ENCODE data around the gene NBPF1. TPM values are rescaled to one million over a fixed set of nuclear protein-coding genes. Genes with fewer than 3 reads are reported as not detected.
"Not testable (repeated sequence)": the region's sequence is repeated elsewhere in the genome, so short reads cannot be mapped to it uniquely, and the experiment has no call there.

The NBPF1 gene
- total RNA-seq, 1 donor from 2014 or later: 50.6 TPM

DNA sequence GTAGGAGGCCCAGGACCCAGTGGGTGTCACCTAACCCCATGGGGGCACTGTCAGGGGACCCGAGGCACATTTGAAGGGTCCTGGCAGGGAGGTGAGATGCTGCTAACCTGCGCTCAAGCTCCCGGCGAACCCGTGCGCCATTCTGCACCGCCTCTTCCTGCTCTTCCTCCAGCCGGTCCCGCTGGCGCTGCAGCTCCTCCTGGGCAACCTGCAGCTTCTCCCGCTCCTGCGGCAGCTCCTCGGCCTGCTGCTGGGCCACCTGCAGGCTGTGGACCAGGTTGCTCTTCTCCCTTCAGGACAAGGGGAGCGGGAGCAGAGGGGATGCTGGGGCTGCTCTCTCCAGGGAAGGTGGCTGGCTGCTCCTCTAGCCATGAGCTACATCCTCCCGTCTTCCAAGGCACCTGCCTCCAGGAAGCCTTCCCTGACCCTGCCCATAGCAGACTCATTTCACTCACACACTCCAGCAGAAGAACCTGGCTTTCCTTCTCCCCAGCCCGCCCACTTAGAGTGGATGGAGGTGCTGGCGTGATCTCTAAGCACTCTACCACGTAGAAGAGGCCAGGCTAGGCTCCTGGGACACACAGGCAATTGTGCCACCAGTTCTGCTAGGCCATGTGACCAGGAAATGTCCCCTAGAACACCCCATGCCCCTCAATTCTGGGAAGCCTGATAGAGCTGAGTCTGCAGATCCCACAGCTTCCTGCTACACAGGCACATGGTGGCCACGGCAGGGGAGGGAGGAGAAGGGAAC lies 15.2 kb upstream of the NBPF1 start:
- DNase-seq (ENCODE audit: low read depth): no peak
- TF ChIP-seq, protein P1, sequence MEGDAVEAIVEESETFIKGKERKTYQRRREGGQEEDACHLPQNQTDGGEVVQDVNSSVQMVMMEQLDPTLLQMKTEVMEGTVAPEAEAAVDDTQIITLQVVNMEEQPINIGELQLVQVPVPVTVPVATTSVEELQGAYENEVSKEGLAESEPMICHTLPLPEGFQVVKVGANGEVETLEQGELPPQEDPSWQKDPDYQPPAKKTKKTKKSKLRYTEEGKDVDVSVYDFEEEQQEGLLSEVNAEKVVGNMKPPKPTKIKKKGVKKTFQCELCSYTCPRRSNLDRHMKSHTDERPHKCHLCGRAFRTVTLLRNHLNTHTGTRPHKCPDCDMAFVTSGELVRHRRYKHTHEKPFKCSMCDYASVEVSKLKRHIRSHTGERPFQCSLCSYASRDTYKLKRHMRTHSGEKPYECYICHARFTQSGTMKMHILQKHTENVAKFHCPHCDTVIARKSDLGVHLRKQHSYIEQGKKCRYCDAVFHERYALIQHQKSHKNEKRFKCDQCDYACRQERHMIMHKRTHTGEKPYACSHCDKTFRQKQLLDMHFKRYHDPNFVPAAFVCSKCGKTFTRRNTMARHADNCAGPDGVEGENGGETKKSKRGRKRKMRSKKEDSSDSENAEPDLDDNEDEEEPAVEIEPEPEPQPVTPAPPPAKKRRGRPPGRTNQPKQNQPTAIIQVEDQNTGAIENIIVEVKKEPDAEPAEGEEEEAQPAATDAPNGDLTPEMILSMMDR (IDR thresholded peaks at IDR 0.05; ENCODE audit: insufficient read depth, low read length, poor library complexity, severe bottlenecking): no peak
- H3K36me3 ChIP-seq (ENCODE audit: control insufficient read depth, insufficient read depth, low read length): peaks cover 15% of the 10 kb centered on the region
- H3K27me3 ChIP-seq (ENCODE audit: control insufficient read depth, insufficient read depth, low read length): no peaks in the 10 kb centered on the region
- H3K4me3 ChIP-seq (ENCODE audit: low read depth, low read length): no peak overlapping the region

DNA sequence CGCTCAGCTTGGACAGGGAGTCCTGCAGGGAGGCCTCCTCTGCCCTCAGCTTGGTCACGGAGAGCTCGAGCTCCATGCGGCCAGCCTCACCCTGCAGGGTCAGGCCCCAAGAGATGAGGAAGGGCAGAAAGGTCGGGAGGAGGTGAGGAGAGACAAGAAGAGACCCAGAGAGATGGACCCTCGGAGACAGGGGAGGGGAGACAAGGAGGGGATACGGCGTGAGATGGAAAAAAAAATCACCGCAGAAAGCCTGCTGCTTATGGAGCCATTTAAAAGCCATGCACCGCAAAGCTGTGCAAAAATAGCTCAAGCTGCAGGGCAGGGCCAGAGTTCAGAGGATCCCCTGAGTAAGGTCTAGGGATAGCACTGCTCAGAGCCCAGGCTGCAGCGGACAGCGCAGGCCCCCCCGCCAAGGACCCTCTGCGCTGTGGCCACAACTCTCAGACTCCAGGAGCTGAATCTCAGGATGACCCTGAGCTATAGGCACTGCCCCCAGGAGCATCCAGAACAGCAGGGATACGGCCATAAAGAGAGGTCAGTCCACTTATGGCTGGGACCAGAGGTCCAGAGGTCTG lies 13.1 kb upstream of the NBPF1 start:
- not testable (repeated sequence) for H3K4me3 ChIP-seq (ENCODE audit: low read depth, low read length); DNase-seq (ENCODE audit: low read depth); H3K36me3 ChIP-seq (ENCODE audit: control insufficient read depth, insufficient read depth, low read length); H3K27me3 ChIP-seq (ENCODE audit: control insufficient read depth, insufficient read depth, low read length)

DNA sequence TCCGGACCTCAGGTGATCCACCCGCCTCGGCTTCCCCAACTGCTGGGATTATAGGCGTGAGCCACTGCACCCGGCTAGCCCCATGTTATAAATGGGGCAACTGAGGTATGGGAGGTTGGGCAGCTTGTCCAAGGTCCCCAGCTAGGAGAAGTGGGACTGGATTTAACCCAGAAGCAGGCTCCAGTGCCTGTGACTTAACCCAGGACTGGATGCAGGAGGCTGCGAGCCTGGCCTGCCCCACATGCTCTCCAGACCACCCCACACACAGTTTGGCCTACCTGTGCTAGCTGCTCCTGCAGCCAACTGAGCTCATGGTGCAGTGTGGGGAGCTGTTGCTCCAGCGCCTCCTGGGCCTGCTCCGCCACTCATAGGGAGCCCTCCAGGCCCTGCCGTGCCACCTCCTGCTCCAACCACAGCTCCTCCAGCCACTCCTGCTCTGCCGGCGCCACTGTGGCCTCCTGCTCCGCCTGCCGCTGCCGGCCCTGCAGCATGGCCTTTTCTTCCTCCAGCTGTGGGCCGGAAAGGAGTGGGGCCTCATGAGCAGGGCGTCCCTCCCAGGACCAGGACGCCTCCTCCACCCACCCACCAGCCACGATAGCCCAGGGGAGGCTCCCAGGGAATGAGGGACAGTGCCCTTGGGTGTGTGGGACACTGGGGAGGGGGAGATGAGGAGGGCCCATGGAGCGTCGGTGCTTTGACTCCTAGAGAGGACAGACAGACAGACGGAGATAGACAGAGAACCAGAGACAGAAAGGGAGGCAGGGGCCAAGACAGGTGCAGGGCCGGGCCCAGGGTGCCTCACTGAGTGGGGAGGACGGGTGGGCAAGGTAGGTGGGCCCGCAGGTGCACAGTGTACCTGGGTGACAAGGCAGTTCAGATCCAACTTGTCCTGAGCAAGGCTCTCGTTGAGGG lies 12.4 kb upstream of the NBPF1 start:
- H3K36me3 ChIP-seq (ENCODE audit: control insufficient read depth, insufficient read depth, low read length): peaks cover 8% of the 10 kb centered on the region
- H3K27me3 ChIP-seq (ENCODE audit: control insufficient read depth, insufficient read depth, low read length): no peaks in the 10 kb centered on the region
- DNase-seq (ENCODE audit: low read depth): no peak
- H3K4me3 ChIP-seq (ENCODE audit: low read depth, low read length): no peak overlapping the region
- TF ChIP-seq, protein P1 (IDR thresholded peaks at IDR 0.05; ENCODE audit: insufficient read depth, low read length, poor library complexity, severe bottlenecking): no peak

DNA sequence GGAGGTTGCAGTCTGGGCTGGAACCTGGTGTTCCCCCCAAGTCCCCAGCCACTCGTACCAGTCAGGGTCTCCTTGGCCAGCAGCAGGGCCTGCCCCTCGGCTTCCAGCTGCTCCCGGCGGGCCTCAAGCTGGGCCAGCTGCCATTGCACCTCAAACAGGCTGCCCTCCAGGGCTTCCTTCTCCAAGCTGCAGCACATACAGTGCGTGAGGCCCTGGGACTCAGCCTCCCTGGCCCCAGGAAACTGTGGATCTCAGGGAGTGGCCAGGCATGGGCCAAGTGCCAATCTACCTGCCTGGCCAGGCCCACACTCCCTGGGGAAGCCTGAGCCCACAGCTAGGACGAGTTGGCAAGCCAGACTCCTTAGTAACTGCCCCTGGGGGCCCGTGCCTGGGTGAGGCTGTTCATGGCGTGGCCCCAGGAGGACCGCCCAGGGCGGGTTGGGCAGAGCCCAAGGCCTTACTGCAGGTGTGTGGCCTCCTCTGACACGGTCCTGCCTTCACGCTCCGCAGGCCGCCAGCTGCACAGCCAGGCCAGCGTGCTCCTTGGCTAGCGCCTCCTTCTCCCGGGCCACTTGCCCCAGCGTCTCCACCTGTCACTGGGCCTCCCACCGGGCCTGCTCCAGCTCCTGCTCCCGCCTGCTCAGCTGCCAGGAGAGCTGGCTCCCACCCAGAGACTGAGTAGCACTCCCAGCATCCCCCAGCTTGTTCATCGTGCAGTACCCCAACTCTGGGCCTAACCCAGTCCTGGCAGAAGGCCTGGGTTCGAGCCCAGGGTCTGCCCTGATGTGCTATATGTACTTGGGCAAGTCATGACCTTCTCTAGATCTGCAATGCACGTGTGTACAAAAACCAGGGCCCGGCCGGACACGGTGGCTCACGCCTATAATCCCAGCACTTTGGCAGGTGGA lies 10.7 kb upstream of the NBPF1 start:
- H3K27me3 ChIP-seq (ENCODE audit: control insufficient read depth, insufficient read depth, low read length); H3K36me3 ChIP-seq (ENCODE audit: control insufficient read depth, insufficient read depth, low read length); H3K4me3 ChIP-seq (ENCODE audit: low read depth, low read length); DNase-seq (ENCODE audit: low read depth): not testable (repeated sequence)

DNA sequence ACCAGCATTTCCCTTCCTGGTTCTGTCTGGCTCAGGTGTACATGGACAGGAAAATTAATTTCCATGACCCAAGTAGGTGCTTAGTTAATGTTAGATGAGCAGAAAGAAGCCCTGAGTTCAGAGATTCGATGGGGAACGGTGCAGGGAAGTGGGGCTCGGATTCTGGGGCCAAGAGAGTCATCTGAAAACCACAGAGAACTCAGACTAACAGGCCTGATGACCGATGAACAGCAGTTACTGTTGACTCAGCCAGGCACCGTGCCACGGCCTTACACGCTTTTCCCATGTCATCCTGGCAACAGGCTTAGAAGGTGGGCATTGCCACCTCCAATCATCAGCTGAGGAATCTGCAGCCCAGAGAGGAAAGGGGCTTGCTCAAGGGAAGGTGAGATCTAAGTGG lies 10.0 kb upstream of the NBPF1 start:
- not testable (repeated sequence) for H3K36me3 ChIP-seq (ENCODE audit: control insufficient read depth, insufficient read depth, low read length); H3K4me3 ChIP-seq (ENCODE audit: low read depth, low read length); DNase-seq (ENCODE audit: low read depth); H3K27me3 ChIP-seq (ENCODE audit: control insufficient read depth, insufficient read depth, low read length)

DNA sequence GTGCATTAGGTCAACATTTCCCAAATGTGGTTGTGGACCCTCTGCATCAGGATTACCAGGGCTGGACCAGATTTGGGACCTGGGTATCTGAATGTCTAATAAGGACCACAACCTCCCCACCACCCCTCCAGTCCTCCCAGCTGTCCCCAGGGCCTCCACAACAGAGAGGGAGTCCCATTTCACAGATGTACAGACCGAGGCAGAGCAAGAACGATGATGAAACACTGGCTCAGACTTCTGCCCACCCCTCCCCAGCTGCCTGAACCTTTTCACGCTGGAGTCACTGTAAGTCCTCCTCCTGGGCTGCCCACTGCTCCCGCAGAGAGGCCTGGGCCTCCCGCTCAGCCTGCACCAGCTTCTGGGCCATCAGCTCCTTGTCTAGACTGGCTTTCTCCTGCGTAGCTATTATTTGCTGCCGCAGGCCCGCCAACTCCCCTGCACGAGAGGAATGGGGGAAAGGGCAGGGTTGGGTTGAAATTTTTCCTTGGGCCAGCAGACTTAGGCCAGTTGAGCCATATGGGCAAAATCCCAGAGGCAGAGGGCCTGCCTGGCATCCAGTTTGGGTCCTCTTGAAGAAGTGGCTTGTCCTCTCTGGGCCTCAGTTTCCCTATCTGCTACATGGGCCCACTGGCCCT lies 8.4 kb upstream of the NBPF1 start:
- DNase-seq (ENCODE audit: low read depth); H3K36me3 ChIP-seq (ENCODE audit: control insufficient read depth, insufficient read depth, low read length); H3K27me3 ChIP-seq (ENCODE audit: control insufficient read depth, insufficient read depth, low read length); H3K4me3 ChIP-seq (ENCODE audit: low read depth, low read length): not testable (repeated sequence)

DNA sequence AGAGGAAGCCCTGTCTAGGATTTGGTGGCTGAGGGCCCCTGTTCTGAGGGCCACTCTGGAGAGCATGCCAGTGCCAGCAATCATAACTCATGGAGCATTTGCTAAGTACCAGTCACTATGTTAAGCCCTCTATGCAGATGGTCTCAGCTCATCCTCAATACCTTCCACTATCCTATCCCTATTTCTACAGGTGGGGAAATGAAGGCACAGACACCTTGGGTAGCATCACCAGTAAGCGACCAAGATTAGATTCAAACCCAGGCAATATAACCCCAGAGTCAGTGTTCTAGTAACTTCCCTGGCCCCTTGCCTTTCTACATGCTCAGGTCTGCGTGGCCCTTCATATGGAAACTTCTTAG lies 7.9 kb upstream of the NBPF1 start:
- peaks cover 7% of the 10 kb centered on the region for H3K36me3 ChIP-seq (ENCODE audit: control insufficient read depth, insufficient read depth, low read length)
- TF ChIP-seq, protein P1 (IDR thresholded peaks at IDR 0.05; ENCODE audit: insufficient read depth, low read length, poor library complexity, severe bottlenecking): no peak
- no peak for DNase-seq (ENCODE audit: low read depth)

DNA sequence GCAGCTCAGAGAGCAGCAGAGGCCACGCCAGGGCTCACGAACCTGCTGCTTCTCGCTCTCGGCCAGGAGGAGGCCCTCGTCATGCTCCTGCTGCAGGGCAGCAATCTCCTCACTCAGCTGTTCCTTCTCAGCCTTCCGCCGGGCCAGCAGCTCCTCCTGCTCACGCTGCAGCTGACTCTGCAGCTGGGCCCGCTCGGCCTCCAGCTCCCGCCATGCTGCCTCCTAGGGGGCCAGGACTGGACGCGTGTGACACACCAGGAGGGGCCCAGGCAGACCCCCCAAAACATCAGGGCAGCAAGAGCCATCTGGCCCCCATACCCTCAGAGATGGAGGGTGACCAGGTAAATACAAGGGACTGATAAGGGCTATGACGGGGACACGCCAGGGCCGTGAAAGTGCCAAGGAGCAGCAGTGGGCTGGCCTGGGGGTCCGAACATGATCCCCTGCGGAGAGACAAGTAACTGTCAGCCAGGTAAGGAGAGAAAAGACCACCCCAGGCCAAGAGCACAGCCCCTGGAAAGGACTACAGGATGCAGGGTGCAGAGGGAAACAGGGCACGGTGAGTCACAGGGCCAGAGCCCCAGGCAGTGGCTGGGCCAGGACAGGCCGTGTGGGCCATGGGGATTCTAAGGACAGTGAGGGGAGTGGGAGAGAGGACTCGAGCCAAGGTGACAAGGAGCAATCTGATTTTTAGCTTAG lies 6.6 kb upstream of the NBPF1 start:
- not testable (repeated sequence) for H3K36me3 ChIP-seq (ENCODE audit: control insufficient read depth, insufficient read depth, low read length); DNase-seq (ENCODE audit: low read depth); H3K4me3 ChIP-seq (ENCODE audit: low read depth, low read length); H3K27me3 ChIP-seq (ENCODE audit: control insufficient read depth, insufficient read depth, low read length)

More for the DNA sequence above, 7.9 kb upstream of the NBPF1 start:
- Histone ChIP-seq H3K4me3 (ENCODE audit: low read depth, low read length) (no peak overlapping the region), H3K27me3 (ENCODE audit: control insufficient read depth, insufficient read depth, low read length) (no peaks in the 10 kb centered on the region)
